LoVo (cell line): Measurements from ENCODE around the gene KCNB1.

ENCODE experiments used
- DNase-seq: peaks from one replicate; pipeline ENCODE4 v3.0.0-alpha.2; 2016; ENCODE audit warnings: low spot score

The KCNB1 gene

DNA sequence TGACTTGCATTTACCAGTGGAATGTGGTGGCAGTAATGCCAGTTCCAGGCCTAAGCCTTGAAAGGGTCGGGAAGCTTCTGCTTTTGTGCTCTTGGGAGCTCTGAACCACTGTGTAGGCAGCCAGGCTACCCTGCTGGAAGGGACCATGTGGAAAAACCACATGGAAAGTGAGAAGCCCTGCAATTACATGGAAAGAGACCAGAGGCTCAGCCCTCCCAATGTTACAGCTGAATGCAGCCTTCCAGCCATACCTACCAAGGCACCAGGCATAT lies 14.9 kb upstream of the KCNB1 start:
- DNase-seq = no peak

DNA sequence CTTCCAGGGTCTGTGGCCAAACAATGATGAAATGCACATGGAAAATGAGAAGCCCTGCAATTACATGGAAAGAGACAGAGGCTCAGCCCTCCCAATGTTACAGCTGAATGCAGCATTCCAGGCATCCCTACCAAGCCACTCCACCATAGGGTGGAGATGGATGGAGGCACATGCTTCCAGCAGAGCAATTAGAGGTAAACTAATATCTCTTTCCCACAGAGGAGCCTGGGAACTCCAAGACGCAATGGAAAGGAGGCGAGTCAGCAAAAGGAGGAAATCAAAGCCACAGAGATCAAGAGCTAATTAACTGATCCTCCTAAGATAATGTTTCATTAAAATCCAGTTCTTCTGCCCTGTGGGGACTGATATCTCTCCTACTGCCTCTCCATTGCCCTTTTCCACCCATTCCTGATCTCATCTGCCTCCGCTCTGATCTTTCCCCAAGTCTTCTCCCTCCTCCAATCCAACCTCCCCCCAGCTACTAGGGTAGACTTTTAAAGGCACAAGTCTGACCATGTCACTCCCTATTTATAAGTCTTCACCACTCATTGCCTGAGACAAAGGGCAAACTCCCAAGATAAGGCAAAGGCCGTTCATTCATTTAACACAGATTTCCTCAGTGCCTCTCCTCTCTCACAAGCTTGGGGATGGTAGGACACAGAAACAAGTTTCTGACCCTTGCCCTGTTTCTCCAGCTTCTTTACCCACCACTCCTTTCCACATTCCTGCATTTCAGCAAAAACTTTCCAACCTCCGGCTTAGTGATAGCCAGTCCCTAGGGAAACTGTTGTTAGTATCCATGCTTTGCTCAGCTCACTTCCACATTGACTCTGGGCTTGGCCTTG lies 14.3 kb upstream of the KCNB1 start:
- DNase-seq = no peak

DNA sequence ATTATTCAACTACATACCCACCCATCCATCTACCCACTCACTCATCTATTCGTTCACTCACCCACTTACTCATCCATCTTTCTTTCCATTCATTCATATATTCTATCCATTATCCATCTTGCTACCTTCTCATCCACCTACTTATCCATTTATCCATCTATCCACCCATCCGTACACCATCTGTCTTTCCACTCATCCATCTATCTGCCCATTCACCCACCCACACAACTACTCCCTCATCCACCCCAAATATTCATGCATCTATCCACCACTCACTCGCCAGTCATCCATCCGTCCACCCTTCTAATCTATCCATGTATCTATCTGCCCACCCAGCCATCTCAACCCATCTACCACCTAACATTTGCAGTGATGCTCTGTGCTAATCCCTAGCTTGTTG lies 13.6 kb upstream of the KCNB1 start:
- DNase-seq = no peak

DNA sequence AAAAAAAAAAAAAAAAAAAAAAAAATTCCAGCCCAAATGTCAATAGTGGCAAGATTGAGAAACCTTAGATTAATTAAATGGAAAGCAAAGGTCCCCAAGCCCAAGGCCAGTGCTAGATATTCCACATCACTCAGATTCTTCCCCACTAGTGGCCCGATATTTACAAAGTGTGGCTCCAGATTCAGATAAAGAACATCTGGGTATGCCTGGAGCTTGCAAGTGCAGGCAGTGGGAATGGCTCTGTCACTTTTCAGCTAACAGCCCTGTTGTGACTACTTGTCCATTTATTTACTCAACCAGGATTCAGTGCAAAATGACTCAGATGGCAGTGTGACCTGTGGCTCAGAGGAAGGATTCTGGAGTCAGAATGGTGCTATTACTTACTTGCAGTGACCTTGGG lies 8.2 kb upstream of the KCNB1 start:
- no peak for DNase-seq

DNA sequence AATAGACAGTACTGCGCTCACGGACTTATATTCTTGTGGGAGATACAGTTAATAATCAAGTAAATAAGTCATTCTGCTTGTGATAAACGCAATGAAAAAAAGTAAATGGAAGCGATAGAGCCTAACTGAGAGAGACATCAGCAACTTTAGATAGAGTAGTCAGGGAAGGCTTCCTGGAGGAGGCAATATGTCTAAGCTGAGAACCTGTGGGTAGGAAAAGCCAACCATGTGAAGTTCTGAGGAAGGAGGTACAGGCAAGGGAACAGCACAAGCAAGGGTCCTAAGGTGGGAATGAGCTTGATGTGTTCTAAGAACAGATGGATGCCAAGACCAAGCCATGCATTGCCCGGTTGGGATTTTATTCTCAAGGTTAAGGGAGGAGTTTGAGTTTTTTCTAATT lies 7.2 kb upstream of the KCNB1 start:
- no peak for DNase-seq

DNA sequence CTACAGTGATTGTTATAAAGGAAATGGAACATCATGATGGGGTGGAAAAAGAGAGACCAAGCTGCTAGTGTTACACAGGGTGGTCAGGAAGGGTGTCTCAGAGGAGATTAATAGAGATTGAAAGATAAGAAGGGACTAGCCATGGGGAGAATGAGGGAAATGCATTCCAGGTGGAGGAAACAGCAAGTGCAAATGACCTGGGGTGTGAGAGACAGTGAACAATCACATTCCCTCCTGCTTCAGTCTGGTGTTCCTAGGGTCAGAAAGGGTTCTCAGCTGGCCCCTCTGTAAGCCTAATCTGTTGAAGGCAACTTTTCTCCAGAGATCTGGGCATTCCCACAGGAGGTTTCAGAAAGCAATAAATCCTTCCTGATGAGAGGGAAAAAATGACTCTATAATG lies 3.6 kb upstream of the KCNB1 start:
- no peak for DNase-seq

DNA sequence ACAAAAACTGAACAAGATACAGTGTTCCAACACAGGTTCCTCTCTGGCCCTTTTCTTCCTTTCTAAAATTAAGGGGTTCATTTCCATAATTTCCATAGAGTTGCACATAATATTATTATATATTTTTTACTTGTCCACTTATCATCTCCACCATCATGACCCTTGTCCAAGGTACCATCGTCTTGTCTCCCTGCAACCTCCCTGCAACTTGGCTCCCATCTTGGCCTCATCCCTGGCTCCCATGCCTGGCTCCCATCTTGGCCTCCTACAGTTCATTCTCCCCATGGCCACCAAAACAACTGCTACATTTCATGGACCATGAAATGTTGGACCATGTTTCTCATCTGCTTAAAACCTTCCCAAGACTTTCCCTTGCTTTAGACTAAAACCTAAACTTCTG lies 3.1 kb upstream of the KCNB1 start:
- DNase-seq = no peak

DNA sequence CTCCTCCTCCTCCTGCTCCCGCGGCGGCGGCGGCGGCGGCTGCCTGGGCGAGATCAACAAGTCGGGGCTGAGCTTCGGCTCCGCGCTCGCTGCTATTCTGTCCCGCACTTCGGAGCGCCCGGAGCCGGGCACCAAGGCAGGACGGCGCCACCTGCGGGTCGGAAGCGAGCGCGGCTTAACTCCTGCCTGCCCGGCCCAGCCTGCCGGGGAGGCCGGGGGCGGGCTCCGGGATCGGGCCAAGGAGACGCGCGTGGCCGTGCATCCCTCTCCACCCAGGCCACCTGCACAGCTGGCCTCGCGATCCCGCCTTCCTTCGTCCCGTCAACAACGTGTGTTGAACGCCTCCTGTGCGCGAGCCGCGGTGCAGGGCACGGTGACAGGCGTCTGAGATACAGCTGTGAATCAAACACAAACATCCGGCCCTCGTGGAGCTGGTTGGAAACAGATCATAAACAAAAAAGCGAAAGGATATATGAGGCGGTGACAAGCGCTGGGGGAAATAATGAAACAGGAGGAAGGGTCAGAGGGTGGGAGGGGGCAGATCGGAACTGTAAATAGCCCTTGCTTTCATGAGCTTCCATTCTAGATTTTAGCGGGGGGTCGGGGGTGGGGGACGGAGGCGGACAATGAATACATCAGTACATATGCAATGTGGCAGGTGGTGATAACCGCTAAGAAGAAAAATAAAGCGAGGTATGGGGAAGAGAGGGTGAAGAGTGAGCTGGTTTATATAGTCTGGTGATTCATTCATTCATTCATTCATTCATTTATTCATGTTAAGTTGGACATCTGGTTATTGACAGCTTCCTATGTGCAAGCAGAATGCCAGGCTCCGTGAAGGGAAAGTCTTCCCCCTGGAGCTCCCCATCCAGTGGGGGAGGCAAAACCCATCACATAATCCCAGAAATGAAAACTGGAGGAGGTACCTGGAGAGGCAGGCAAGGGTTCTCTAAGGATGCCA lies 2.0 kb upstream of the KCNB1 start:
- peak; percentile 36 for DNase-seq

DNA sequence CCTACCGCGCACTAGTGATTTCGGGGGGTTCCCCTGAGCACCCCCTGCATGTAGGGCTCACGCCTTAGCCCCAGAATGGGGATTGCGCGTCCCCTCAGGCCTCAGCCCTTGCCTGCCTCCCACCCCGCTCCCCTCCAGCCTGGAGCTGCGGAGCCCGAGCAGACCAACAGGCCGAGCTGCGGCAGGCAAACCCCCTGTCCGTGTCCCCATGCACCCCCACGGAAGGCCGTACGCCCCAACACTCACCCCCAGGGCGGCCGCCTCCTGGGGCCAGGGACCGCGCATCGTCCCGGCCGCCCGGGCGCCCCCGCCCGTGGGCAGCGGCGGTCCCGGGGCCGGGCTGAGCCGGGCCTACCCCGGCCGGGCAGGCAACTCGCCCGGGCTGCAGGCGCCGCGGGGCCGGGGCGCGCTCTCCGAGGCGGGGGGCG lies 1.2 kb upstream of the KCNB1 start:
- DNase-seq = no peak

DNA sequence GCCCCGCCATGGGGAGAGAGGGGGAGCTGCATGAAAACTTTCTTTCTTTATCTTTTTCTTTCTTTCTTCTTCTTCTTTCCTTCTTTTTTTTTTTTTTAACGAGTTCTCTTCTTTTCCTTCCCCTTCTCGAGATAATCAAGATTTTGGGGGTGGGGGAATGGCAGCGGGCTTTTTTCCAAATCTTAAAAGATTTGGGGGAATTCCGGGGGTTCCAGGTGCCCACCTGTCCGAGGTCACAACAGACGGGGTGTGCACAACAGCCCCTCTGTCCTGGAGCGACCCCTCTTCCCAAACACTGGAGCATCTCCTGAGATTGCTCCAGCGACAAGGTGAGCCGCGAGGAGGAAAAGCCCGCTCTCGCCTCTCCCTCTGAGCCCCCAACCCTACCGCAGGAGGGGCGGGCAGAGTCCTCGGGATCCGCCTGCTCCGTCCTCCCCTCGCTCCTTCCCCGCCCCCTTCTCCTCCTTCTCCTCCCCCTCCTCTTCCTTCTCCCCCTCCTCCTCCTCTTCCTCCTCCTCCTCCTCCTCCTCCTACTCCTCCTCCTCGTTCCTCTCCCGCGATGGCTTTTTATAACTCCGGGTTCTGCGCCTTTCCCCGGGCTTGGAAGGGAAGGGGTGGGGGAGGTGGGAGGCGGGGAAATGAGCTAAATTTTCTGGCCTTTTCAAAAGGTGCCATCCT lies 689 bp upstream of the KCNB1 start:
- DNase-seq = no peak

DNA sequence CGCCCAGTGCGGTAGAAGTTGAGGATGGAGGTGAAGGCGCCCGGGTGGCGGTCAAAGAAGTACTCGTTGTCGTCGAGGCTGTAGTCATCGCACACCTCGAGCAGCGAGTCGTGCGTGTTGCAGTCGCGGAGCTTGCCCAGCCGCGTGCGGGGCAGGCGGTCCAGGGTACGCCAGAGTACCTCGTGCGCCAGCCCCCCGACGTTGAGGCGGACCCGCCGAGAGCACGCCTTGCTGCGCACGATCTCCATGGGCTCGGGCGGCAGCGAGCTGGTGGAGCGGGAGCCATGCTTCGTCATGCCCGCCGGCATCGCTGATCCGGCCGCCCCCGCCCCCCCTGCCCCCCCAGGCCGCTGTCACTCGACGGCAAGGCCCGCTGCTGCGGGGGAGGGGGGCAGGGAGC lies 295 bp downstream of the KCNB1 start:
- DNase-seq = no peak

DNA sequence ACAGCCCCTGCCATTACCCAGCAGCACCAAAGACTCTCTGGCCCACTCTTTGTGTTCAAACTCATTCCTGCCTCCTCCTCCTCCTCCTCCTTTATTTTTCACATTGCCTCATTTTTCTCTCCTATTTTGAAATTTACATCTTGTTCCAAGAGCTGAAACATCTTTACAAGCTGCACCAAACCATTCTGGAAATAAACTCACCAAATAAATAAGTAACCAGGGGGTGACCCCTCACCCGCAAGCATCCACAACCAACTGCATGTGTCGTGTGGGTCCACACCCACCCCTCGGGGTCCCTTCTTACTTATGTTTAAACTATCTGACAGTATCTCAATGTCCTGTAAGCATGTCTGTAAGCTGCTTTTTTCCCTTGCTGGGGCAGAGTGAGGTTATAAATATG lies 1.4 kb downstream of the KCNB1 start:
- DNase-seq = no peak

DNA sequence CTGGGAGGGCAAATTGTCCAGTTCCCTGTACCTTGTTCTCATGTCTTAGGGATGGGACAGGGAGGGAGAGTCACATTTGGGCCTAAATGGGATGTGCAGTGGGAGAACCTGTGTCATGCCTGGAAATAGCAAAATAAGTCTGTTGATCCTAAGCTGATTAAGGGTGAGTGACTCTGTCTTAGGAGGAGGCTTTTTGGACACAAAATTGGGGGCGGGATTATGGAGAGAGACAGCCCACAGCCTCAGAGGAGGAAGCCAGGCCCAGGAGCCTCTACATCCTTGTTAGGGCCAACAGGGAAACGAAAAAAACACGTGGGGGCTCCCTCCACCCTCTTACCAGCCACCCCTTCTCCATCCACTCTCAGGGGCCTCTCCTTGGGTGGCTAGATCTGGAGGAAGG lies 2.2 kb downstream of the KCNB1 start:
- DNase-seq = no peak

DNA sequence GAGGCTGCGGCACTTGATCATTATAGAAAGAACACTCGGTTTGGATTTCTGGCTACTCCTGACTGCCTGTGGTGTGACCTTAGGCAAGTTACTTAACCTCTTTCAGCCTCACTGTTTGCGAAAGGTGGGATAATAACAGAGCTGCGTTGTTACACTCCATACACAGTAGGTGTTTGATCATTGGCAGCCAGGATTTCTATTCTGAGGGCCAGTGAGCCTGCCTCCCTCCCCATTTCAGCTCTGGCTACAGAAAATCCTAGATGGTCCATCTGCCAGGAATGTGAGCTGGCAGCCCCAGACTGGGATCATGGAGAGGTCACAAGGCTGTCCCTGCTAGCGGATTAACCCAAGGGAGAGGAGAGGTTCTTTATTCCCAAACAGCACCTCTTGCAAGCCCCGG lies 2.7 kb downstream of the KCNB1 start:
- DNase-seq = no peak

DNA sequence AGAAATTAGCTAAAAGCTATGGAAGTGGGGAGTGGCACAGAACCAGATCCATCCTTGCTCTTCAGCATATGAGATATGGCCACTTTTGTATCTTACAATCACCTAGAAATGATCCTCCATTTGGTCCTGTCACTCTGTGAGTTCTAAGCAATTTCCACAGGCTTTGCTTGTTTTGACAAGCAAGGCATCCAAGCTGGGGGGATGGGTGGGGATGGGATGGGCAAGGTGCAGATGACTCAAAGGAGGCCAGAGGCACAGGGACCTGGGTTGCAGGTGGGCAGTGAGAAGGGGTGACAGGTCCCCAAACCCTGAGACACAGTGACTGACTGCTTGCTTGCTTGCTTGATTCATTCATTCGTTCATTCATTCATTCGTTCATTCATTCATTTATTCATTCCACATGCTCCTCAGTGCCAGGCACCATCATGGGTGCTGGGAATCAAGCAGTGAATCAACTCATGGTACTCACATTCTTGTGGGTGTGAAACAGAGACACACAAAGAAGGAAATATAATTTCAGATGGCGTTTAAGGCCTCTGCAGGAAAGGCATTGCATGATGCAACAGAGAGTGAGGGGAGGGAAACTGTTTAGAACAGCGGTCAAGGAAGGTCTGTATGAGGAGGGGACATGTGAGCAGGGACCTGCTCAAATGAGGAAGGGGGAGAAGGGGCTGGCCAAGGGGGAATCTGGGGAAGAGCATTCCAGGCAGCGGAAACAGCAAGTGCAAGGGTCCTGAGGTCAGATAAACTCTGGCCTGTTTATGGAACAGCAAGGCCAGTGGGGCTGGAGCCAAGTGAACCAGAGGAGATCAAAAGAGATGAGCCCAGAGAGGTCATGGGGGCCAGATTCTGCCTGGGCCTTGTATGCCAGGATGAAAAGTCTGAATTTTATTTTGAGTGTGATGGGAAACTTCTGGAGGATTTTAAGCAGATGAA lies 3.4 kb downstream of the KCNB1 start:
- DNase-seq = no peak

DNA sequence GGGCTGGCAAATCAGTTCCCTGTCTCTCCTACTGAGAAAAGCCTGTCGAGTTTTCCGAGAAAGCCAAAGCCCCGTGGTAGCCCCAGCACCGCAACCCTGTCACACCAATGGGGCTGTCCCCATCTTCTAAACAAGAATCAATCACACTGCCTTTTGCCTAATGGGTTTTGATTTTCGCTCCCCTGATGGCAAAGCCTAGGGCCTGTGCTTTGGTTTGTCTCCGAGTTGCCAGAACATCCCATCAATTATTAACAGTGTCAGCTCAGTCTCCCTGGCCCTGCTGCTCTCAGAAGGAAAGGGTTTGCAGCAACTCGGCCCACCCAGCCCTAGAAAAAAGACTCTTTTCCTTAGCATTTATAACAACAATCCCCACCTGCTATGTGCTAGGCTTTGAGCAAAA lies 4.2 kb downstream of the KCNB1 start:
- DNase-seq = no peak

DNA sequence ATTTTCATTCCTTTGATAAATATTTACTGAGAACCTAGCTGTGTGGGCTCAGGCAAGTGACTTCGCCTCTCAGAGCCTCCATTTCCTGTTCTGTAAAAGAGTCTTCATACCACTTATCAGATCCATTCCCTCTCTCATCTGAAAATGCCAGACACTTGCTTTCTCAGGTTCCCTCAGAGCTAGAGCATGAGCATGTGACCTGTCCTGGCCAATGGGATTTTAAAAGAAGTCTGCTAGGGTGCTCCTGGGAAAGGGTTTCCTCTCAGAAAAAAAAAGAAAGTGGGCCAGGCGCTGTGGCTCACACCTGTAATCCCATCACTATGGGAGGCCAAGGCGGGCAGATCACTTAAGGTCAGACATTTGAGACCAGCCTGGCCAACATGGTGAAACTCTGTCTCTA lies 5.3 kb downstream of the KCNB1 start:
- DNase-seq = no peak

DNA sequence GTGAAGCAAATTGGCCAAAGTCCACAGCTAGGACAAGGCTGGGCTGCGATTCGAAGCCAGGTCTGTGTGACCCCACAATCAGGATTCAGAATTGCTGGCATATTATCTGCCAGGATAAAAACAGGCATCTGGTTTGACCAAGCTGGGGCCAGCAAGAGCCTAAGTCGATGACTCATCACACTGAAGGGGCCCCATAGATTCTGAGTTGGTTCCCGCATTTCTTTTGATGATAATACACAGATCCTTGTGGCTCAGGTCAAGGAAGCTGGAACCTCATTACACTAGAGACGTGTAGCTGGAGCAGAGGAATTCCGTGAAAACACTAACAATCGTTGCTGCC lies 6.5 kb downstream of the KCNB1 start:
- no peak for DNase-seq

DNA sequence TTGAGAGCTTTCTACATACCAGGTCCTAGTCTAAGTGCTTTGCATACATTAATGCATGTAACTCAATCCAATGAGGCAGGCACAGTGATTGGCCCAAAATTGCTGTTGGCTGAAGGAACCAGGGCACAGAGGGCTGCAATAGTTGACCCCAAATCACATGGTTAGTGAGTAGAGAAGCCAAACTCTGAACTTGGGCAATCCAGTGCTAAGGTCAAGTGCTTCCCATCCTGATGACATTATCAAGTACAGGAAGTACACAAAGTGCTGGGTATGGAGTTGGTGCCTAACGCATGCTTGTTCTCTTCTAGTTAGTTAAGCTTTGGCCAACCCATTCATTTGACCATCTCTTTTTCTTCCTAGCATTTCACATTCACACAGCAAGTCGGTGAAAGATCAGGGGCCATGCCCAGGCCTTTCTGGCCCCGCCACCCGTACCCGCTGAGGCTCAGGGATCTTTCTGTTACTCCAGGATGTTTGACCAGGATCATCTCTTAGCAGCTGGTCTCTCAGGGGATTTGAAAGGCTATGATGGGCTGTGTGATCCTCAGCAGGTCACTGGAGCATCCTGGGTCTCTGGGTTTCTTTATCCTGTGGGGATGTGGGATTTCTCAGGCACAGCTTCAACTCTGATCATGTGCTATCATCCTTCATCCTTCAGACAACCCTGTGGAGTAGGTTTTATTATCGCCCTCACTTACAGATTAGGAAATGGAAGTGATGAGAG lies 7.0 kb downstream of the KCNB1 start:
- DNase-seq = no peak

DNA sequence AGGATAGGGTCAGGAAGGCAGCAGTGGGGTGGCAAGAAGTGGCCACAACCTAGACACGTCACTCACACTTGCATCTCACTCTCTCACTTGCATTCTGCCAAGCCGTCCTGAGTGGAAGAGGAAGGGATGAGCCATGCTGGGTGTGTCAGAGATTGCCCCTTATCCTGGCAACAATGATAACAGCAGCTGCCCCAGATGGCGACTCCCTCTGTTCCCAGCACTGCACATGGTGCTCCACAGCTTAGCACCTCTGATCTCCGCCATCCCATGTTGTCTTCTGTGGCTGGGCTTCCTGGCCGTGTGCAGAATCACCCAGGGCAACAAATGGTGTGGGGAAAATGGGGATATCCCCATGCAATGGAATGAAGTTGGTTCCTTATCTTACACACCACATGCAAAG lies 11.1 kb downstream of the KCNB1 start:
- no peak for DNase-seq

DNA sequence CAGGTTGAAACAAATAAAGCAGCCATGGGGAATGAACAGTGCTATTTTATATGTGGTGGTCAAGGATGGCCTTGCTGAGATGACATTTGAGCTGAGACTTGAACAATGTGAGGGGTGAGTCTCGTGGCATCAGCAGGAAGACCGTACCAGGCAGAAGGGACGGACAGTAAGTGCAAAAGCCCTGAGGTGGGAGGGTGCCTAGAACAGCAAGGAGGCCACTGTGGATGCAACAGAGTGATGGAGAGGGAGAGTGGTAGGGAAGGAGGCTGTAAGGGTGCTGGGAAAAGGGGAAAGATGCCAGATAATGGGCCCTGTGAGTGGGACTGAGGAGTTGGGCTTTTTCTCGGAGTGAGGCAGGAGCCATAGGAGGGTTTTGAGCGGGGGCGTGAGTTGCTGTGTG lies 11.5 kb downstream of the KCNB1 start:
- DNase-seq = no peak
